Natural killer cell (primary cell): ENCODE data around the gene HSD11B1. TPM values are rescaled to one million over a fixed set of nuclear protein-coding genes. Genes with fewer than 3 reads are reported as not detected.

Experiments
- ATAC-seq, 3 donors: fragments of 150-1000 bp in 2 of 3; fragments of 200-7000 bp in 1 of 3; cut with Tn5 transposase; 1 replicate in 1 of 3; 2 replicates in 2 of 3; pipeline ENCODE4 v1.10.0; 2021; ENCODE audit warnings: mild to moderate bottlenecking in 2 of 3, moderate library complexity in 2 of 3
- DNase-seq, 2 donors: peaks; one replicate each; pipeline versions ENCODE4 v3.0.0 to v3.0.0-alpha.2; 2013 to 2021; ENCODE audit warnings: mixed read lengths in 1 of 2
- H3K27ac ChIP-seq: one replicate; pipeline ENCODE4 v1.5.1; 2013; ENCODE audit warnings: mild to moderate bottlenecking, low read length
- H3K27me3 ChIP-seq: one replicate; pipeline ENCODE4 v1.6.1; 2013; ENCODE audit warnings: low read length; ENCODE audit not compliant: control insufficient read depth, insufficient read depth
- H3K36me3 ChIP-seq: one replicate; pipeline ENCODE4 v1.6.1; 2013; ENCODE audit warnings: low read length; ENCODE audit not compliant: control insufficient read depth, insufficient read depth
- H3K4me1 ChIP-seq: one replicate; pipeline ENCODE4 v1.6.1; 2013; ENCODE audit warnings: low read length; ENCODE audit not compliant: control insufficient read depth, insufficient read depth
- H3K4me3 ChIP-seq: one replicate; pipeline ENCODE4 v1.5.1; 2013; ENCODE audit warnings: low read length
- H3K9me3 ChIP-seq: one replicate; pipeline ENCODE4 v1.6.1; 2013; ENCODE audit warnings: low read length; ENCODE audit not compliant: control insufficient read depth, insufficient read depth
- H3K27ac Mint-ChIP-seq, 2 donors: one replicate each; pipeline ENCODE4 v1.8.0; 2022; ENCODE audit warnings: mild to moderate bottlenecking in 2 of 2, mixed read lengths in 2 of 2, moderate library complexity in 1 of 2
- H3K27me3 Mint-ChIP-seq, 2 donors: one replicate each; pipeline ENCODE4 v1.8.0; 2022; ENCODE audit warnings: low read depth in 2 of 2, mixed read lengths in 2 of 2
- H3K36me3 Mint-ChIP-seq: one replicate; pipeline ENCODE4 v1.8.0; 2022; ENCODE audit warnings: mixed read lengths
- H3K4me1 Mint-ChIP-seq, 2 donors: one replicate each; pipeline ENCODE4 v1.8.0; 2022; ENCODE audit warnings: mixed read lengths in 2 of 2
- H3K4me3 Mint-ChIP-seq: one replicate; pipeline ENCODE4 v1.8.0; 2022; ENCODE audit warnings: mild to moderate bottlenecking, moderate library complexity, mixed read lengths
- H3K9me3 Mint-ChIP-seq, 2 donors: one replicate each; pipeline ENCODE4 v1.8.0; 2022; ENCODE audit warnings: mixed read lengths in 2 of 2
- WGBS: methylation state at CpG from one replicate; pipeline ENCODE4 v1.1.7; 2013; ENCODE audit warnings: missing lambda C conversion rate; ENCODE audit not compliant: insufficient coverage; 5-methylcytosine and 5-hydroxymethylcytosine counted together
- intact Hi-C: fragments of 100-400 bp; cut with micrococcal nuclease; formaldehyde crosslinking; loops from one replicate; pipeline ENCODE4 v1.14.2; 2022
- total RNA-seq, 4 donors: library from RNA; stranded (reverse); fragments of 120-200 nt in 1 of 4; gene quantifications; one replicate each; pipeline versions ENCODE4 v1.2.3 to v1.2.4, GENCODE V29; 2013 to 2022
- TF ChIP-seq, protein P1 (sequence below): fragments of 200-600 bp; IDR thresholded peaks from one replicate; pipeline ENCODE4 v1.8.0; 2022; ENCODE audit warnings: antibody characterized with exemption

The HSD11B1 gene
- total RNA-seq, 3 donors from 2014 or later (not counting 1 experiment from before 2014, with no cell fraction given) = not detected

DNA sequence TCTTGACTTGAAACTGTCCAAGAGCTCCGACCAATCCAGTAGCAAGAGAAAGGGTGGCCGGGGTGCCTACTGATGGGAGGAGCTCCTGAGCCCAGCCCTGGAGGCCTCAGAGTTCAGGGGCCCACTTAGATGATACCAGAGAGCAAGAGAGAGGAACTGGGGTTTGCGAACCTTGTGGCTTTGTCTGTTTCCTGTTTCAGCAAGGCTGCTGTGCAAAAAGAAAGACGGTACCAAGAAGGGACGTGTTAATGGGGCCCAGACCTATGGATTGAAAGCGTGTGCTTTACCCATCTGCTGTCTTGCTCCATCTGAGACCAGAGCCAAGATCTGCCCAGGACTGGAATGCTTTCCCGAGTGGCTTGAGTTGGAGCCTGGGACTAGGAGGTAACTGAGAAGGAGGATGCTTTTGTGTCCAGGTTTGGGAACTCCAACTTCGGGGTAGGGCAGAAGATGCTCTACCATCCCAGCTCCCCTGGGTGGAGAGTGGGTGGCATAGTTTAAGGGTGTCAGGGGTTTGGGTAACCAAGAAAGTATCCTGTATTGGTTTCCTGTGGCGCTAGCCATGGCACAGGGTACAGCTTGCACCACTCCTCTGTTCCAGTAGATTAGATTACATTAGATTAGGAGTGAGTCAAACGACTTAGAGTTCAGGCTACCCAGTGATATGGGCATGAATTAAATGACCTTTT, 51.4 kb downstream of the HSD11B1 start, which contains the start of gene TRAF3IP3:
TRAF3IP3 (plus strand) TSS at position 128 of the 689 bp plus-strand sequence. CDS start 3,987 bp downstream, outside the sequence.
- ATAC-seq = peak; percentile 92 to 94 (median 94)
- peaks cover 6% of the 10 kb centered on the region for H3K36me3 Mint-ChIP-seq
- H3K4me3 Mint-ChIP-seq = peak within 1 kb of the TSS; percentile 96
- H3K4me3 ChIP-seq = peak within 1 kb of the TSS; percentile 43
- no peaks in the 10 kb centered on the region for H3K9me3 Mint-ChIP-seq
- H3K9me3 ChIP-seq = no peaks in the 10 kb centered on the region
- peak within 1 kb of the TSS; percentile 81 for H3K27ac ChIP-seq
- peaks cover 65 to 75% of the 10 kb centered on the region in 2 donors for H3K4me1 Mint-ChIP-seq
- intact Hi-C loops = loop anchor here (1.0 kb wide), 1 partner anchor 12 kb away; no protein-coding TSS in a partner anchor
- WGBS = under 1% methylated on average over 10 of the region's 10 CpGs
- peaks cover 61% of the 10 kb centered on the region for H3K4me1 ChIP-seq
- H3K36me3 ChIP-seq = peaks cover 24% of the 10 kb centered on the region
- TF ChIP-seq, protein P1, sequence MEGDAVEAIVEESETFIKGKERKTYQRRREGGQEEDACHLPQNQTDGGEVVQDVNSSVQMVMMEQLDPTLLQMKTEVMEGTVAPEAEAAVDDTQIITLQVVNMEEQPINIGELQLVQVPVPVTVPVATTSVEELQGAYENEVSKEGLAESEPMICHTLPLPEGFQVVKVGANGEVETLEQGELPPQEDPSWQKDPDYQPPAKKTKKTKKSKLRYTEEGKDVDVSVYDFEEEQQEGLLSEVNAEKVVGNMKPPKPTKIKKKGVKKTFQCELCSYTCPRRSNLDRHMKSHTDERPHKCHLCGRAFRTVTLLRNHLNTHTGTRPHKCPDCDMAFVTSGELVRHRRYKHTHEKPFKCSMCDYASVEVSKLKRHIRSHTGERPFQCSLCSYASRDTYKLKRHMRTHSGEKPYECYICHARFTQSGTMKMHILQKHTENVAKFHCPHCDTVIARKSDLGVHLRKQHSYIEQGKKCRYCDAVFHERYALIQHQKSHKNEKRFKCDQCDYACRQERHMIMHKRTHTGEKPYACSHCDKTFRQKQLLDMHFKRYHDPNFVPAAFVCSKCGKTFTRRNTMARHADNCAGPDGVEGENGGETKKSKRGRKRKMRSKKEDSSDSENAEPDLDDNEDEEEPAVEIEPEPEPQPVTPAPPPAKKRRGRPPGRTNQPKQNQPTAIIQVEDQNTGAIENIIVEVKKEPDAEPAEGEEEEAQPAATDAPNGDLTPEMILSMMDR = no peak
- H3K27me3 Mint-ChIP-seq = no peaks in the 10 kb centered on the region
- peak; percentile 55 to 91 for DNase-seq
- peak within 1 kb of the TSS in 1 of 2 donors; percentile 94 for H3K27ac Mint-ChIP-seq
- no peaks in the 10 kb centered on the region for H3K27me3 ChIP-seq

DNA sequence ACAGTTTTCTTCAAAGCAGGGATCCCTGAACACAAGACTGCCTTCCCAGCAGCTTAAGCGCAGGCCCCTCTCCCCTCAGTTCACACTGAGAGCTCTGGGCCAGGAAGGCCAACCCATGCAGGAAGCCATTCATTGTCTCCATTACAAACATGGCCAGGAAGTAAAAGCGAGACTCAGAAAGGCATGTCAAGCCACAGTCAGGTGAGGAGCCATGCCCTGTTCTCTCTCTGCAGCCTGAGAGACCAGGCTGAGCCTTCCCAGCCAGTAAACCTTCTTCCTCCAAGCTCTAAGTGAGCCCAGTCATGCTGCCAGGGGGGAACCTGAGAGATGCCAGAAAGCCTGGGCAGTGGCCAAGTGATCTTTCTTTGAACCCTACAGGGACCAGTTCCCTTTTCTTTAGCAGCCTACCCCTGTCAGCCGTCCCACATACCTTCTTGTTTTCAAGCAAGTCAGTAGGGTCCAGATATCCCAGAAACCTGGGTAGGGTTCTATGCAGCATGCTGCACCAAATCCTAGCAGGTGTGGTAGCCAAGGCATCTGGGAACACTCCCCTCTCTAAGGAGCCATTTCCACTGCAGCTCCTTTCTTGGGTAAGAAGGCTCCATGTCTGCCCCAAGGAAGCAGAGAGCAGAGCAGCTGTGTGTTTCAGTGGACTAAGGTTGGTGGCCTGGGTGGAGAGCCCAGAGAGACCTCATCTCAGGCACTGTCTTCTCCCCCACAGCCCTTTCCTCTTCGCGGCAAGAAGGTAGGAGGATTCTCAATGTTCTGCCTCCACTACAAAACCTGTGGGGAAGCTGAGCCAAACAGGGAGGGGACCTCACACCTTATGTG, 52.2 kb downstream of the HSD11B1 start:
- peak; percentile 39 to 49 (median 46) for ATAC-seq
- Mint-ChIP-seq H3K4me3 (peak overlapping the region; percentile 96), H3K4me1 (peaks cover 68 to 77% of the 10 kb centered on the region in 2 donors), H3K9me3 (no peaks in the 10 kb centered on the region), H3K27me3 (no peaks in the 10 kb centered on the region), H3K27ac (peak overlapping the region in 1 of 2 donors; percentile 94), H3K36me3 (peaks cover 13% of the 10 kb centered on the region)
- Histone ChIP-seq H3K27ac (peak overlapping the region; percentile 81), H3K4me1 (peaks cover 54% of the 10 kb centered on the region), H3K27me3 (no peaks in the 10 kb centered on the region), H3K4me3 (peak overlapping the region; percentile 43), H3K36me3 (peaks cover 32% of the 10 kb centered on the region), H3K9me3 (no peaks in the 10 kb centered on the region)
- WGBS = 0% methylated on average over 4 of the region's 5 CpGs
- intact Hi-C loops = loop anchor here (1.0 kb wide), 1 partner anchor 11 kb away; no protein-coding TSS in a partner anchor
- TF ChIP-seq, protein P1 = no peak
- peak in 1 of 2 donors; percentile 65 for DNase-seq

DNA sequence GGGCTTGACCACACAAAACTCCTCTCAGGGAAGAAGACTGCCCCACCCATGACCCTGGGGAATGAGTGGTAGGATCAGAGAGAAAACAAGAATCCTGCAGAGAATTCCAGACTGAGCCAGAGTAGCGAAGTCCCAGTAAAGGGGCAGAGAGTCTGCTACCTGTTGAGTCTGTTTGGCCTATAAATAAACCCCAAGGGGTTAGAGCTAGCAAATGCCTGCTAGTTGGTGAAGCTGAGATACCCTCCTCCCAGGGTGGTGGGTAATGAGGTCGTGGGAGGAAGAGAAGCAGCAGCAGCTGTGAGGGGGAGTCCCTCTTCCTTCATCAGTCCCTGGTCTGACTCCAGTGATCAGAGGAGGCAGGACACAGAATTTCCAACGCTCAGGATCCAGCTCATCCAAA, 53.8 kb downstream of the HSD11B1 start:
- ATAC-seq = no peak
- peaks cover 29% of the 10 kb centered on the region for H3K36me3 Mint-ChIP-seq
- Histone ChIP-seq H3K36me3 (peaks cover 48% of the 10 kb centered on the region), H3K27me3 (no peaks in the 10 kb centered on the region), H3K27ac (peak overlapping the region; percentile 81), H3K4me3 (peak overlapping the region; percentile 43), H3K4me1 (peaks cover 57% of the 10 kb centered on the region), H3K9me3 (no peaks in the 10 kb centered on the region)
- peaks cover 77 to 86% of the 10 kb centered on the region in 2 donors for H3K4me1 Mint-ChIP-seq
- no peaks in the 10 kb centered on the region for H3K9me3 Mint-ChIP-seq
- TF ChIP-seq, protein P1 = no peak
- H3K4me3 Mint-ChIP-seq = peak overlapping the region; percentile 96
- H3K27me3 Mint-ChIP-seq = no peaks in the 10 kb centered on the region
- peak in 1 of 2 donors; percentile 19 for DNase-seq
- intact Hi-C loops = no loop called here
- peak overlapping the region in 1 of 2 donors; percentile 94 for H3K27ac Mint-ChIP-seq
- 75% methylated on average over 1 of the region's 3 CpGs for WGBS
